Measurements from ENCODE around the gene CLN6.
A peak's percentile ranks its signal among the peaks of the same experiment; 100 is the strongest.
"Not testable (repeated sequence)": the region's sequence is repeated elsewhere in the genome, so short reads cannot be mapped to it uniquely, and the experiment has no call there.

Gene CLN6

DNA sequence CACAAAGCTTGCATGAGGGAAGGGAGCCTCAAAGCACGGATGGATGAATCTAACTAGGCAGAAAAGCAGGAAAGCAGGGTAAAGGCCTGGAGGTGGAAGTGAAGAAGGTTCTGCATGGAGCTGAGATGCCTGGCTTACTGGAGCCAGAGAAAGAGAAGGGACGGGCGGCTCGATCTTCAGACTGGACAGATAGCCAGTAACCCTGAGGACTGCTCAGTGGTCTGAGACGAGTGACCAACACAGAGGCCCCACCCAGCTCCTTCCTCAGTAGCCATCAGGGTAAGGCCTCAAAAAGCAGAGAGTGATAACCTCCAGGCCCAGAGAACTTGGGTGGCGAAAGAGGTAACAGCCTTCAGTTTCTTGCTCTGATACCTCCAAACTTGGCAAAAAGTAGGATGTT lies 6.4 kb downstream of the CLN6 start:
- no peak for DNase-seq (ENCODE audit: low read depth)

DNA sequence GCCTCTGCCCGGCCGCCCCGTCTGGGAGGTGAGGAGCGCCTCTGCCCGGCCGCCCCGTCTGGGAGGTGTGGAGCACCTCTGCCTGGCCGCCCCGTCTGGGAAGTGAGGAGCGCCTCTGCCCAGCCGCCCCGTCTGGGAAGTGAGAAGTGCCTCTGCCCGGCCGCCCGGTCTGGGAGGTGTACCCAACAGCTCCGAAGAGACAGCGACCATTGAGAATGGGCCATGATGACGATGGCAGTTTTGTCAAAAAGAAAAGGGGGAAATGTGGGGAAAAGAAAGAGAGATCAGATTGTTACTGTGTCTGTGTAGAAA lies 7.1 kb downstream of the CLN6 start:
- DNase-seq (ENCODE audit: low read depth): not testable (repeated sequence)

DNA sequence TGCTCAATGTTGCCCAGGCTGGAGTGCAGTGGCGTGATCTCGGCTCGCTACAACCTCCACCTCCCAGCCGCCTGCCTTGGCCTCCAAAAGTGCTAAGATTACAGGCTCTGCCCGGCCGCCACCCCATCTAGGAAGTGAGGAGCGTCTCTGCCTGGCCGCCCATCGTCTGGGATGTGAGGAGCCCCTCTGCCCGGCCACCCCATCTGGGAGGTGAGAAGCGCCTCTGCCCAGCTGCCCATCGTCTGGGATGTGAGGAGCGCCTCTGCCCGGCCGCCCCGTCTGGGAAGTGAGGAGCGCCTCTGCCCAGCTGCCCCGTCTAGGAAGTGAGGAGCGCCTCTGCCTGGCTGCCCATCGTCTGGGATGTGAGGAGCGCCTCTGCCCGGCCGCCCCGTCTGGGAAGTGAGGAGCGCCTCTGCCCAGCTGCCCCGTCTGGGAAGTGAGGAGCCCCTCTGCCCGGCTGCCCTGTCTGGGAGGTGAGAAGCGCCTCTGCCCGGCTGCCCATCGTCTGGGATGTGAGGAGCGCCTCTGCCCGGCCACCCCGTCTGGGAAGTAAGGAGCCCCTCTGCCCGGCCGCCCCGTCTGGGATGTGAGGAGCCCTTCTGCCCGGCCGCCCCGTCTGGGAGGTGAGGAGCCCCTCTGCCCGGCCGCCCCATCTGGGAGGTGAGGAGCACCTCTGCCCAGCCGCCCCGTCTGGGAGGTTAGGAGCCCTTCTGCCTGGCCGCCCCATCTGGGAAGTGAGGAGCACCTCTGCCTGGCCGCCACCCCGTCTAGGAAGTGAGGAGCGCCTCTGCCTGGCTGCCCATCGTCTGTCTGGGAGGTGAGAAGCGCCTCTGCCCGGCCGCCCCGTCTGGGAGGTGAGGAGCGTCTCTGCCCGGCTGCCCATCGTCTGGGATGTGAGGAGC lies 7.7 kb downstream of the CLN6 start:
- not testable (repeated sequence) for DNase-seq (ENCODE audit: low read depth)

DNA sequence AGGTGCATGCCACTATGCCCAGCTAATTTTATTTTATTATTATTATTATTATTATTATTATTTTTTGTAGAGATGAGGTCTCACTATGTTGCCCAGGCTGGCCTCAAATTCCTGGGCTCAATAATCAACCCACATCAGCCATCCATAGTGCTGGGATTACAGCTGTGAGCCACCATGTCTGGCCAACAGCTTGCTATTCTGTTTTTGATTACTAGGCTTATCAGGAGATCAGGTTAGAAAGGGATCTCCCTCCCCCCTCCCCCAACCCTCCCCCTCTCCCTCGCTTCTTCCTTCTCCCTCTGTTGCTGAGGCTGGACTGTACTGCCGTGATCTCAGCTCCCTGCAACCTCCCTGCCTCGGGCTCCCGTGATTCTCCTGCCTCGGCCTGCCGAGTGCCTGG lies 8.6 kb downstream of the CLN6 start:
- no peak for DNase-seq (ENCODE audit: low read depth)

DNA sequence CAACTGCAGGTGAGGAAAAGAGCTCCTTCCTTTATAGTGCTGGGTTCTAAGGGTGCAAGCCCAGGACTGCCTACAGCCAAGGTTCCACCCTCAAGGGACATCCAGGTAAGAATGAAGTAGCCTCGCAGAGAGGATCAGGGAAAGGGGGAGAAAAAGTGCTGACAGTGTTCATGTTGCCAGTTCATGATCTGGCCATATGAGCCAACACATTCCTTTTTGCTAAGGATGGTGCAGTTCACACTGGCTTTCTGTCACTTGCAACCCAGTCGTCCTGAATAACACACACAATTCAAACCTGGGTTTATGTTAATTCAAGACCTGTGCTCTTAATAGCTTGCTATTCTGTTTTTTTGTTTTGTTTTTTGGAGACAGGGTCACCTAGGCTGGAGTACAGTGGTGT lies 9.0 kb downstream of the CLN6 start:
- no peak for DNase-seq (ENCODE audit: low read depth)

DNA sequence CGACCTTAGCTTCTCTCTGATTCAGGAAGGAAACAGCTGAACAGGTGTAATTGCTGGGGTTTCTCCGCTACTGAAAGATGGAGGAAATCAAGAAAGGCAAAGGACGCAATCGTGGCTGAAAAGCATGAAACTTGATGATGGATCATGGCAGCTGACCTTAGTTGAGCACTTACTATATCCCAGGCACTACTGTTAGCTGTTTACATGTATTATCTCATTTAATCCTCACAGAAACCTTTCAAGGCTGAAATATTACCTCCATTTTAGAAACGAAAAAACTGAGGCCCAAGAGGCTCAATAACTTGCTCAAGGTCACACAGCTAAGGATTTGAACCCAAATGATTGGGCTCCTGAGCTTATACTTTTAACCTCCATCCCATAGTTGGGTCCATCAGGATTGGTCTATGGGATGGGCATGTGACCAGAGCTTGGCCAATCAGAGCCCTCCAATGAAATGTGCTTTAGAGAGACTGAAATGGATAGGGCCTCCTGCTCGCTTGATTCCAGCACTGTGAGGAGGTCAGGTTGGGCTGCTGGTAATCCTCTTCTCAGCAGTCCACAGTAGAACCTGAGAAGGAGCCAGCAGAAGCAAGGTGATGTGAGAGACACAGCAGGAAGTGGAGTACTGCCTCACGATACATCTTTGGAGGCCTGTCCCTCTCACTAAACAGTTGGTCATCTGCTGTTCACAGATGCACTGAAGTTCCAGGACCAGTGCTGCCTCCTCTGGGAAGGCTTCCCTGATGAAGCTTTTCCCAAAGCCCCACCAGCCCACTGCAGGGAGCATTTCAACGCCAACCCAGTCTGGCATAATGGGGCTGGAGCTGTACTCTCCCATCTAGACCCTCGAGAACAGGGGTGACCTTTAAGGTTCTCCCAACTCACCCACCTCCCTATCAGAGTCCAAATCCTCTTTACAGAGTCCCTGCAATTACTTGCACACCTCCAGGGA lies 10.4 kb downstream of the CLN6 start:
- DNase-seq (ENCODE audit: low read depth): no peak

DNA sequence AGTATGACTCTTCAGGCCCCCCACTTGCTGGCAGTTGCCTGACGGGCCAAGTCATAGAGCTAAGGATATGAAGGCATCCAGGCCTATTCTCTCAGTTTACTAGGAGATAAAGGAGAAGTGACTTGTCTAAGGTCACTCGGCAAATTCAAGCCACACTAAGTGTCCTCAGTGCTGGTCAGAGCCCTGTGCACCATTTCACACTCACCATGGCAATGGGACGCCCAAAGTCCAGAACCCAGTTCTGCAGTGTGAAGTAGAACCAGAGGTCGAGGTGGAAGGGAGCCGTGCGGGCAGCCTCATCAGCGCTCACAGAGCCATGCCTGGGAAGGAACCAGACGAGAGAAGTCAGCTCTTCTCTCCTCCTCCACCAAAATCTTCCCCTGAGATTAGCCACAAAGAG lies 11.2 kb downstream of the CLN6 start:
- DNase-seq (ENCODE audit: low read depth): no peak

DNA sequence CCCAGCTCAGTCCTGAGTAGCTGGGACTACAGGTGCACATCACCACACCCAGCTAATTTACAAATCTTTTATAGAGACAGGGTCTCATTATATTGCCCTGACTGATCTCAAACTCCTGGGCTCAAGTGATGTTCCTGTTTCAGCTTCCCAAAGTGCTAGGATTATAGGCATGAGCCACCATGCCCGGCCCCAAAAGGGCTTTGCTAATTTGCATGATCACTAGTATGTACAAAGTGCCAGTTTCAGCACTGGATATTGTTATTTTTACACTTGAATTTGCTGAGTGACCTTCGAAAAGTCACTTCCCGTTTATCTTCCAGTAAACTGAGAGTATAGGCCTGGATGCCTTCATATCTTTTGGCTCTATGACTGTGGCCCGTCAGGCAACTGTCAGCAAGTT lies 12.2 kb downstream of the CLN6 start:
- no peak for DNase-seq (ENCODE audit: low read depth)

DNA sequence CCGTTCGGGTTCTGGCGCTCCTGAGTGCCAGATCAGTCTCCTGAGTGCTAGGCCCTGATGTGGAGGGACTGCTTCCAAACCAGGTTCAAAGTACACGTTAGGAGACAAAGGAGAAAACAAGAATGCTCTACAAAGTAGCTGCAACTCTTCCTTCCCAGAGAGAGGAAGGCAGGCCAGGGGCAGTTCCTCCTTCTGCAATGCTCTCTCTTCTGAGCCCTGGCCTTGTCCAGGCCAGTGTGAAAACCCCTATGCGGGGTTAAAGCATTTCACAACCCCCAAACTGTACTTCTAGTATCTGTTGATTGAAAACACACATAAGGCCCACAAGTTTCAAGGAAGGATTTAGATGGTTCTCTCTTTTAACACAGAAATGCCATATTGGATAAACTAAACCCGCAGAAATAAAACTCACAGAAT lies 14.7 kb downstream of the CLN6 start:
- no peak for DNase-seq (ENCODE audit: low read depth)

DNA sequence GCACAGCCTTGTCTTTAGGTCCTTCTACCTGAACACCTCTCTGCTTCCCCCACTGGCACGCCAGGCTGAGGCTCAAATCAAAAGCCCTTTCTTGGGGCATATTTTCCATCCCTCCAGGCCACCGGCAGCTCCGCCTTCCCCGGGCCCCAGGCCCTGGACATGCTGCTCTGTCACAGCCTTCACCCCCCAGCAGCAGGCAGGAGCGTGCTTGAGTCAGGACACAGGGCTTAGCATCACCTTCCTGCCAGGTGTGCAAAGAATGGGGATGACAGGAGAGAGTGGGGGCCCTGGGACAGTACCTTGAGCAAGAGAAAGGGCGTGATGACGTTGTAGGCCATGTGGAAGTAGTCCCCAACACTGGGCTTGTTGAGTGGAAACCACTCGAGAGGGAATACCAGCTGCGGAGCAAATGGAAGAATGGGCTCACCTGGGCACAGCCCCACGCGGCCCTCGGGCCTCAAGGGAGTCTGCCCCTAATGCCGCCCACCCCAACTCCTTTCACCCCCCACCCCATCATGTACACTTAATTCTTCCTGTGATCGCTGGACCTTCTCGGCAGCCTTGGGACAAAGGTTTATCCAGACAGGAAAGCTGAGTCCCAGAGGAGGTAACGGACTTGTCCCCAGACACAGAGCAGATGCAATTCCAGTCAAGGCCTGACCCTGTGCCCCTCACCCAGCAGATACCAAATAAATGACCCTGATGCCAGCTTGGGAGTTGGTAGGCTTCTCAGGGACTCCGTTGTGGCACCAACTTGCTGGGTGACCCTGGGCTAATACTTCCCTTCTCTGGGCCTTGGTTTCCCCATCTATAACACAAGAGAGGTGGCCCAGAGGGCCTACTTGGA lies 15.3 kb downstream of the CLN6 start:
- DNase-seq (ENCODE audit: low read depth): no peak

DNA sequence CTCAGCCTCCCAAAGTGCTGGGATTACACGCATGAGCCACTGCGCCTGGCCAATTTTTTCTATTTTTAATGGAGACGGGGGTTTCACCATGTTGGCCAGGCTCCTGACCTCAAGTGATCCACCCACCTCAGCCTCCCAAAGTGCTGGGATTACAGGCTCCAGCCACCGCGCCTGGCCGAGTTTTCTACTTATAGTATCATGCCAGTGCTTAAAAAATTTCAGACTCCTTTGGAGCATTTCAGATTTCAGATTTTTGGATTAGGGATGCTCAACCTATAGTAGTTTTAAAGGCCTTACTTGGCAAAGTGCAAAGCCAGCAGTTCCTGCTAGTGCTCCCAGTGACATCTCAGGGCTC lies 16.1 kb downstream of the CLN6 start:
- DNase-seq (ENCODE audit: low read depth): not testable (repeated sequence)

DNA sequence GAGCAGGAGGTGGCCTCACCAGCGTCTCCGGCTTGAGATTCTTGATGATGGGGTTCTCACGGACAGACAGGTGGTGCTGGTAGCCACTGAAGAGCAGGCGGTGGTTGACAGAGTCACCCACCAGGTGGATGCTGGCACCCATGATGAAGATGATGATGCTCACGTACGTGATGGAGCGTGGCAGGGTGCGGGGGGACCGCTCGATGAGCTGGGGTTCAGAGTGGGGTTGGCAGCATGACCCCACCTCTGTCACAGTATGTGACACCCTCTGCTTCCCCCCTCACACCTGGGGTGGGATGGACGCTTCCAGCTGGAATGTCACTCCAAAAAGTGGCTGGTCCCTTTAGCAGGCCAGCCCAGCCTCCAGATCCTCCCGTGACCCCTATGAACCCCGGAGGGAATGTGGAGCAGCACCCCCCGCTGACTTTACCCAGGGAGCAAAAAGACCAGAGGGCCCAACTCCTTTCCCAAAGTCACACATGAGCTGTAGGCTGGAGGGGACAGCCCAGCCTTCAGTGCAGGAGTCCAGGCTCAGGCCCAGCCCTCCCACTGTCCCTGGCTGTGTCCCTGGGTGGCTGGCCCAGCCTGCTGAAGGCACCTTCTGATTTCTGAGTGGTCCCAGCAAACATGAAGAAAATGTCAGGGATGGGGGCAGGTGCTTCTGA lies 17.7 kb downstream of the CLN6 start:
- no peak for DNase-seq (ENCODE audit: low read depth)

DNA sequence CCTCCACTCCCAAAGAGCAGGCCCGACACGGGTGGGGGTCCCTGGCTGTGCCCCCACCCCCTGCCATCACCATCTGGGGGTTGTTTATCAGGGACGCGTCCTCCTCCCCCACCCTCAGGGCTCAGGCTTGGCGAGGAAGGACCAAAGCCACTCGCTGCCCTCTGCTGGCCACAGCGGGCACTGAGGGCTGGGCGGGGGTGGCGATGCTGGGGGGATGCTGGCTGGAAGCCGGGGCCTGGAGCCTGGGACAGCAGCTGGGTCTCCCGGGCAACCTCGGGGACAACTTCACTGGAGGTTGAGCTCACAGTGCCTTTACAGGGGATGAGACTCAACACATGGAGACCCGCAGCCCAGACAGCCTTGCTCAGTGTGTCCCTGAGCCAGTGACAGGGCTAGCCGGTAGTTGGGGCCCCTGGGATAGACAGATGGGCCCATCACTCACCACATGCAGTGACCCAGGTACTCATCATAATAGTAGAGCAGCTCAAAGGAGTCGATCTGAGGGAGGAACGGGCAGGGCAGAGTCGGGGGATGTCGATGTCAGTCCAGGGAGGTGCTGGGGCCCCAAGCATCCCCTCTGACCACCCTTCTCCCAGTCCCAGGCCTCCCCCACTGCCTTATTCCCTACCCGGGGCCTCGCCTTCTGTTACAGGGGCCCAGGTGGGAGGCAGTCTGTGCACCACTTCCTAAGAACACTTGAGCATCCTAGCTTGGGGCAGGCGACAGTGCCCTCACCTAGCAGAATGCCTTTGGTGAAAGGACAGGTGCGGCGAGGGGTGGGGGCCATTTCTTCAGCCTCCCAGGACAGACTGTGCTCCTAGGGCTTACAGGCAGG lies 18.5 kb downstream of the CLN6 start:
- DNase-seq (ENCODE audit: low read depth): peak; percentile 19

DNA sequence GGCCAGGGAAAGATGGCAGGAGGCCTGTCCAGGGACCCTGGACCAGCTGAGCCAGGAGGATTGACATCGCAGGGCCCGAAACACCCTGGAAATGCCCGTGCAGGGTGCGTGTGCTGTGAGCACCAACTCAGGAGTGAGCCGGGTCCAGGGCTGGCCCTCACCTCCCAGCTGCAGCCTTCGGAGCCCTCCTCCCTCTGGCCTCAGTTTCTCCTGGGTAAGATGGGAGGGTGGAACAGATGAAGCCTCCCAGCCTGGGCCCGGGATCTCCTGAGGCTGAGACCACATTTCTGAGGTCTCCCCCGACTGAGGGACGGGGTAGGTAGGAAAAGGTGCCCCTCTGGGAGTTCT lies 19.1 kb downstream of the CLN6 start:
- no peak for DNase-seq (ENCODE audit: low read depth)

DNA sequence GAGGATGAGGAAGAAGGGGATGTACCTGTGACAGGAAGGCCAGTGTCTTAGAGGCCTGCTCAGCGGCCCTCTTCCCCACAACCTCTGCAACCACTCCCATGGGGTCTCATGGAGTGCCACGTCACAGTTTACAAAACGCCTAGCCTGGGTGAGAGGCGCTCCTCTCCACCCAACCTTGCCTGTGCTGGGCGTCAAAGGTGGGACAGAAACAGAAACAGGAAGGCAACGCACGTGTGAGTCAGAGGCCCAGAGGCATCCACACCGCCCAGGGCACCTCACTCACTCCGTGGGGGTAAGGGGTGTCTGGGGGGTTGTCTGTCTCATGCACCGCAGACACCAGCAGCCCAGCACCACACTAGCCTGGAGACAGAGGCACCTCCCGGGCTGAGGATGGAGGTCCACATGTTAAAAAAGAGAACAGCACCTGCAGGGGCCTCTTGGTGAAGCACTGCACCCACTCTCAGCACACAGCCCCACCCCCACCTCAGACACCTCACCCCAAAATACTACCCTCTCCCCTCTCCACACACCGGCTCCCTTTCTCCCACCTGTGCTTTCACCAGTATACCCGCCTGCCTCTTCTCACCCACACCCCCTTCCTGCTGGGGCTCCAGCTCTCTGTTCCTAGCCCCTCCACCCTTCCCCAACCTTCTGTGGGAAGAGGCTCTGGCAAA lies 19.7 kb downstream of the CLN6 start:
- no peak for DNase-seq (ENCODE audit: low read depth)

DNA sequence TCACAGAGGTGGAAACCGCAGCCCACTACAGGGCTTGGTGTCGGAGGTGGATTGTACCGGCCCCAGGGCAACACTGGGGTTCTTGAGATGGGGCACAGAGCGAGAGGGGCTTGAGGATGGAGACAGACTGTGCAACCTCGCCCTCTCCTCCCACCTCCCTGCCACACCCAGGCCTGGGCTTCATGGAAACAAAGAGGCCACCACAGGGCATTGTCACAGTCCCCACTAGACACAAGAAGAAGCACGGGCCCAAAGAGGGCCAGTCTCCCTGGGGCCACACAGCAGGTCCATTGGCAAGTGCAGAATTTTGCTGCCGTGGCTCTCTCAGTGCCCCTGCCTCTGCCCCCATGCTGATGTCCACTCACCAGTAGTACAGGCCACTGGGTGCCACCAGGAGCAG lies 20.3 kb downstream of the CLN6 start:
- DNase-seq (ENCODE audit: low read depth): no peak

DNA sequence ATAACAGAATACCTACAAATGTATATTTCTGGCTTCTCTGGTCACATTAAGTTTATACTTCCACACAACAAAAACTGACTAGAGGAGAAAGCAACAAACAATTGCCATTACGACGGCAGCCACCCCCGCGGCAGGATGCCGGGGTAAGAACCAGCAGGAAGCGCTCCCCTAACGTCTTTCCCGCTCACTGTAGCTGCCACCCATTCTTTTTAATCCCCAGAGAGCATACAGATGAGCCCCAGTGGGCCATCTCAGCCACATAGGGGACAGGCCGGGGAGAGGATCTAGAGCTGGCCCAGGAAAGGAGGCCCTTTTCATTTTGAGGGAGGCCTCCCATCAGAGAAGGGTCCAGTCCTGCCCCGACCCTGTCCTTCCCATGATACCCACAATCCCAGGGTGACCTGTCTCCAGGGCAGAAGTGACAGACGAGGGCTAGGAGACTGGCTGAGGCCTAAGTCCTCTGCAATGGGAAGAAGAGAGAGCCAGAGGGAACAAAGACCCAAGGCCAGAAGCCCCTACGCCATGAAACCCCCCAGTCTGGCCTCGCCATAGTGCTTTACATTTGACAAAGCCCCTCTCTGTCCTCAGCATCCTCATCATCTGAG lies 20.8 kb downstream of the CLN6 start:
- DNase-seq (ENCODE audit: low read depth): no peak

DNA sequence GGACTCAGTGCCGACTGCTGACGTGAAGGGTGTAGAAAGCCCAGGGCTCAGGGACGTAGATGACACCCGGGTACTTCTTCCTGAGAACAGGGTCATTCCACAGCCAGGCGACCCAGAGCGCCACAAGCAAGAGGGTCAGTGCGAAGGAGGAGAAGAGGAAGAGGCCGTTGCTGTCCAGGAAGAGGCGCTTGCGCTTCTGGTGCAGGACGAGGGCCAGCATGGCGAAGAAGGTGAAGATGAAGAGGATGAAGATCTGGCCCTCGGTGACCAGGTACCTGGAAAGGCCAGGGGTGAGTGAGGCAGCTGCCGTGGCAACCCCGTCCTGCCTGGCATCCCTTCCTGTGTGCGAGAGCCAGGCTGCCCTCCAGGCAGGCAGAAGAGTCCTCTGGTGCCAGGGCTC lies 21.4 kb downstream of the CLN6 start:
- no peak for DNase-seq (ENCODE audit: low read depth)

DNA sequence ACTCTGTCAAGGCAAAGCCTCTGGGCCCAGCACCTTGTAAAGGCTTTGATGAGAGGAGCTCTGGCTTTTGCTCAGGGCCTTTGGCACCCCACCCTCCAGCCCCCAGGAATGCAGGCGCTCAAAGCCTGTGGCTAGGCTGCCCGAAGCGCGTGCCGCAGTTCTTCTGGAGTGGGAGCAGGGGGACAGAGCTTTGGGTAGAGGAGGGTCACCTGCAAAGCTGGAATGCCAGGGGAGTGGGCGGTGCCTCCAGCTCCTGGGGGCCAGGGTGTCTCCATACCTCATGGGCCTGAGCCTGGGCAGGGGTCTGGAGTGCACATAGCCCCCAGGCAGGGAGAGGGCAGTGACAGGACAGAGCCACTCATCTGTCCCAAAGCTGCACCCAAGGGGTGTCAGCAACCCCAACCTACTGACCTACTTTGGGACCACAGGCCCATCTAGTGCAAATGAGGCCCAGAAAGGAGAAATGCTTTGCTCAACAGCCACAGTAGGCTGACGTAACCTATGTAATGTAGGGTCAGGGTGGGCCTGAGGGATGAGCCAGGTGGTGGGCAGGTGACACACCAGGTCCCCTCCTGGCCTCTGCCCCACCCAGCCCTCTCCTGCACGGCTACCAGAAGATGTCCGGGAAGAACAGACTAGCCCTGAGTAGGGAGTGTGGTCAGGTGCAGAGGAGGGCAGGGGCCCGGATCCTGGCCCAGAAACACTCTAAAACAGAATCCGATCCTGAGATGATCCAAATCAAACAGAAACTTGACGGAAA lies 22.2 kb downstream of the CLN6 start:
- DNase-seq (ENCODE audit: low read depth): no peak

Measured in stimulated activated CD8-positive, alpha-beta memory T cell treated with anti-CD3 and anti-CD28 coated beads, Interleukin-15, amount 100 ng/mL, for 1 hour (primary cell).